Activated CD4-positive, alpha-beta T cell treated with anti-CD3 and anti-CD28 coated beads, Interleukin-2, Interleukin-4, amounts not matched to agents 100 ng/mL and 50 ng/mL, durations not matched to agents 16 hours and 8 hours (primary cell): Measurements from ENCODE around the gene LEFTY1.
"Not testable (repeated sequence)": the region's sequence is repeated elsewhere in the genome, so short reads cannot be mapped to it uniquely, and the experiment has no call there.

Experiments
- DNase-seq: peaks from one replicate; pipeline ENCODE4 v3.0.0-alpha.2; 2020; ENCODE audit warnings: low spot score

LEFTY1 gene, protein sequence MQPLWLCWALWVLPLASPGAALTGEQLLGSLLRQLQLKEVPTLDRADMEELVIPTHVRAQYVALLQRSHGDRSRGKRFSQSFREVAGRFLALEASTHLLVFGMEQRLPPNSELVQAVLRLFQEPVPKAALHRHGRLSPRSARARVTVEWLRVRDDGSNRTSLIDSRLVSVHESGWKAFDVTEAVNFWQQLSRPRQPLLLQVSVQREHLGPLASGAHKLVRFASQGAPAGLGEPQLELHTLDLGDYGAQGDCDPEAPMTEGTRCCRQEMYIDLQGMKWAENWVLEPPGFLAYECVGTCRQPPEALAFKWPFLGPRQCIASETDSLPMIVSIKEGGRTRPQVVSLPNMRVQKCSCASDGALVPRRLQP

GRCh38 chr1:225888898-225889601, at the start of gene LEFTY1:
LEFTY1 (minus strand) TSS chr1:225889146; CDS start chr1:225889066, 80 bp downstream.
- no peak for DNase-seq

DNA sequence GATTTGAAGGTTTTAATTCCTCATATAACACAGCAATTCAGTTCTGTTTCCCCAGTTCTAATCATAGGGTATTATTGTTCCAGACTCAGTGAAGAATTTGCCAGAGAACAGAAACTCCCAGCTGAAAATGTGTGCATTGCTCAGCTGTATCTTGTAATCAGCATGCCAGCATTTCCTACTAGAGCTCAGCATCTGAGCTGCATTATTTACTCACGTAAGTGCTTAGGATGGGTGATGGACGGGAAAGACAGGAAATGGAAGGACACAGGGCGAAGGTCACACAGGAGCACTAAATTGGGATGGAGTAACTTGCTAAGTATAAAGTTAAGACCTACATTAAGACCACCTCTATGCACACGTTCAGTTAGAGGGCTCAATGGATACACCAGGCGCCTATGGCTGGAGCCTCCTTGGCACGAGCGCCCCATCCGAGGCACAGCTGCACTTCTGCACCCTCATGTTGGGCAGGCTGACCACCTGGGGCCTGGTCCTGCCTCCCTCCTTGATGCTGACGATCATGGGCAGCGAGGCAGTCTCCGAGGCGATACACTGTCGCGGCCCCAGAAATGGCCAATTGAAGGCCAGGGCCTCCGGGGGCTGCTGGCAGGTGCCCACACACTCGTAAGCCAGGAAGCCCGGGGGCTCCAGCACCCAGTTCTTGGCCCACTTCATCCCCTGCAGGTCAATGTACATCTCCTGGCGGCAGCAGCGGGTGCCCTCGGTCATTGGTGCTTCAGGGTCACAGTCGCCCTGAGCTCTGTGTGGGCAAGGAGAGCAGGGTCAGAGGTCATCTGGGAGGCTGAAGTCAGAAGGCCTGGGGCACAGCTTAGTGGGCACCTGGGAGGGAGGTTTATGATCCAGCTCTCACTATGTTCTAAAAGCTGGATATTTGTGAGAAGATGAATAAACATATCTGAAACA, 48.4 kb upstream of the LEFTY1 start:
- no peak for DNase-seq

- no peak for DNase-seq
Measured at GRCh38 chr1:225936523-225936922, 47.6 kb upstream of the LEFTY1 start.

DNA sequence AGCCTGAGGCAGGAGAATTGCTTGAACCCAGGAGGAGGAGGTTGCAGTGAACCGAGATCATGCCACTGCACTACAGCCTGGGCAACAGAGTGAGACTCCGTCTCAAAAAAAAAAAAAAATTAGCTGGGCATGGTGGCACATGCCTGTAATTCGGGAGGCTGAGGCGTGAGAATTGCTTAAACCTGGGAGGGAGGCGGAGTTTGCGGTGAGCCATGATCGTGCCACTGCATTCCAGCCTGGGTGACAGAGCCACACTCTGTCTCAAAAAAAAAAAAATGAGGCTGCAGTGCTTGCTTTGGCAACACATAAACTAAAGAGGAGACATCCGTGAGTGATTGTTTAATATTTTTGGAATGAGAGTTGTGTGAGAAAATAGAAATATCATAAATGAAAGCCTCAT, 47.1 kb upstream of the LEFTY1 start:
- not testable (repeated sequence) for DNase-seq

DNA sequence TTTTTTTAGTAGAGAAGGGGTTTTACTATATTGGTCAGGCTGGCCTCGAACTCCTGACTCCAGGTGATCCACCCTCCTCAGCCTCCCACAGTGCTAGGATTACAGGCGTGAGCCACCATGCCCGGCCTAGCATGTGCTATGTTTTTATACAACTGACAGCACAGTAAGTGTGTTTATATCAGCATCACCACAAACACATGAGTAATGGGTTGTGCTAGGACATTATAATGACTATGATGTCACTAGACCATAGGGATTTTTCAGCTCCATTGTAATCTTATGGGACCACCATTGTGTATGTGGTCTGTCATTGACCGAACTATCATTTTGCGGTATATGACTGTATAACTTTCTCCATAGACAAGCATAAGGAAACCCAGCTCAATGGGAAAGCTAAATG, 45.8 kb upstream of the LEFTY1 start:
- no peak for DNase-seq

DNA sequence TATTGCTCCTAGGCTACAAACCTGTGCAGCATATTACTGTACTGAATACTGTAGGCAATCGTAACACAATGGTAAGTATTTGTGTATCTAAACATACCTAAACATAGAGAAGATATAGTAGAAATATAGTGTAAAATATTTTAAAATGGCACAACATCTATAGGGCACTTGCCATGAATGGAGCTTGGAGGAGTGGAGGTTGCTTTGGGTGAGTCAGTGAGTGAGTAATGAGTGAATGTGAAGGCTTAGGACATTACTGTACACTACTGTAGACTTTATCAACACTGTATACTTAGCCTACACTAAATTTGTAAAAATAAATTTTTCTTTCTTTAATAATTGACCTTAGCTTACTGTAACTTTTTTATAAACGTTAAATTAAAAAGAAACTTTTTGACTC, 44.1 kb upstream of the LEFTY1 start:
- no peak for DNase-seq

DNA sequence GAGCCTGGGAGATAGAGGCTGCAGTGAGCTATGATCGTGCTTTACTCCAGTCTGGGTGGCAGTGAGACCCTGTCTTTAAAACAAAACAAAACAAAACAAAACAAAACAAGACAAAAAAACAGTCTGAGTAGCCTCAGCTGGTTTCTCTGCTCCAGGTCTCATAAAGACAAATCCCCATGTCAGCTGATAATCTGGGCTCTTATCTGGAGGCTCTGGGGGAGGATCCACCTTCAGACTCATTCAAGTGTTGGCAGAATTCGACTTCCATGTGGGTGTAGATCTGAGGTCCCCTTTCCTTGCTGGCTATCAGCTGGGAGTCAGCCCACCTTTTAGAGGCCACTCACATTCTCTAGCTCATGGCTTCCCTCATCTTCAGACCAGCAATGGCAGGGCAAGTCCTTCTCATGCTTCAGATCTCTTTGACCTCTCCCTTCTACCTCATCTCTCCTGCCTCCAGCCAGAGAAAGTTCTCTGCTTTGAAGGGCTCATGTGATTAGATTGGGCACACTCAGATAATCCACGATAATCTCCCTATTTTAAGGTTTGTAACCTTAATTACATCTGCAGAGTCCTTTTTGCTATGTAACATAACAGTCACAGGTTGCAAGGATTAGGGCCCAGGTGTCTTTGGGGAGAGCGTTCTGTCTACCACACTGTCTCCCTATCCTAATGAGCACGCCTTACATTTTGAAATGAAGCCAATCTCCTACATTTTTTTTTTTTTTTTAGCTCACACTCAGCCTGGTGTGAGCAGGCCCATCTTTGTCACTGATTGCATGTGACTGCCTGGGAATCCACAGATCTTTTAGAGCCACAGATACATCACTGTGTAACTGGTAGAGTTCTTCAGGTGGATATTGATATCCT, 42.6 kb upstream of the LEFTY1 start:
- no peak for DNase-seq

DNA sequence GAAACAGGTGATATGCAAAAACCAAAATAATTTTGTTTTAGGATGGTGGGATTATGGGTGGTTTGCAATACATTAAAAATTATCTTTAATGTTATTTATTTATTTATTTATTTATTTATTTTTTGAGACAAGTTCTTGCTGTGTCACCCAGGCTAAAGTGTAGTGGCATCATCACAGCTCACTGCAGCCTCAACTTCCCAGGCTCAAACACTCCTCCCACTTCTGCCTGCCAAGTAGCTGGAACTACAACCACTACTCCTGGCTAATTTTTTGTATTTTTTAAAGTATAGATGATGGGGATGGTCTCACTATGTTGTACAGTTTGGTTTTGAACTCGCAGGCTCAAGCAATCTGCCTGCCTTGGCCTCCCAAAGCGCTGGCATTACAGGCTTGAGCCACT, 41.6 kb upstream of the LEFTY1 start:
- no peak for DNase-seq

- DNase-seq = not testable (repeated sequence)
Measured at GRCh38 chr1:225929462-225929861, 40.5 kb upstream of the LEFTY1 start.

DNA sequence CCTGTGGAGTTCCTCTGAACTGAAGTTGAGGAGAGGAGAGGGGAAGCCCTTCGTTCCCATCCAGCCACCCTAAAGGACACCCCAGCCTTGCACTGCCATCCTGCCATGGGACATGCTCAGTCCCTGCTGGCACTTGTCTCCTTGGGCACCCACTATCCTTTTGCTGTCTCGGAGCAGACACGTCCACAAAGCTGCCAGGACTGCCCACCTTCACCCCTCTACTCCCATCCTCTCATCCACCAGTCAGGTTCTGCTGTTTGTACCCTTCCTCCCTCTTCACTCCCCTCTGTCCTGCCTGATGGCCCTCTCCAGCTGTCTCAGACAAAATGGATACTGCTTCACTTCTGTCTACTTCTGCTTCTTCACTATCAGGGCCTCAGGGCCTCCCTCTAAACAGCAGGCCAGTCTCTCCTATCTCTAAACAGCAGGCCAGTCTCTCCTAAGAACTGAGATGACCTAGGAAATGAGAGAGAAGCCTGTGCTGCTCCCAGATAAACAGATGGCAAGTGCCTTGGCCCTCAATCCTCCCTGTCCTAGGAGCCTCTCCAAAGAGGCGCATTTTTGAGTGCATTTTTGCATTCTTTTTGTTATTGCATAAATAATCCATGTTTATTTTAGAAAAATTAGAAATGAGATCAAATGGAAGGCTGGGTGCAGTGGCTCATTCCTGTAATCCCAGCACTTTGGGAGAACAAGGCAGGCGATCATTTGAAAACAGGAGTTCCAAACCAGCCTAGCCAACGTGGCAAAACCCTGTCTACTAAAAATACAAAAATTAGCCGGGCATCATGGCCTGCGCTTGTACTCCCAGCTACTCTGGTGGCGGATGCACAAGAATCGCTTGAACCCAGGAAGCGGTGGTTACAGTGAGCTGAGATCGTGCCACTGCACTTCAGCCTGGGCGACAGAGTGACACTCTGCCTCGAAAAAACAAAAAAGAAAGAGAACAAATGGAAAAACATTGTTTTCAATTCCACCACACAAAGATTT, 39.5 kb upstream of the LEFTY1 start:
- DNase-seq = no peak

- DNase-seq = no peak
Measured at GRCh38 chr1:225926551-225927113, 37.7 kb upstream of the LEFTY1 start.

GRCh38 chr1:225923692-225924555, 35.0 kb upstream of the LEFTY1 start, which contains the start of gene PYCR2:
PYCR2 (minus strand) TSS chr1:225924250; CDS start chr1:225924110, 140 bp downstream.
- peak; percentile 97 for DNase-seq

- DNase-seq = no peak
Measured at GRCh38 chr1:225923381-225923691, 34.4 kb upstream of the LEFTY1 start.

- no peak for DNase-seq
Measured at GRCh38 chr1:225921734-225922709, 33.1 kb upstream of the LEFTY1 start.

GRCh38 chr1:225919906-225920305, 31.0 kb upstream of the LEFTY1 start:
- peak; percentile 46 for DNase-seq

GRCh38 chr1:225918280-225918679, 29.3 kb upstream of the LEFTY1 start:
- no peak for DNase-seq

DNA sequence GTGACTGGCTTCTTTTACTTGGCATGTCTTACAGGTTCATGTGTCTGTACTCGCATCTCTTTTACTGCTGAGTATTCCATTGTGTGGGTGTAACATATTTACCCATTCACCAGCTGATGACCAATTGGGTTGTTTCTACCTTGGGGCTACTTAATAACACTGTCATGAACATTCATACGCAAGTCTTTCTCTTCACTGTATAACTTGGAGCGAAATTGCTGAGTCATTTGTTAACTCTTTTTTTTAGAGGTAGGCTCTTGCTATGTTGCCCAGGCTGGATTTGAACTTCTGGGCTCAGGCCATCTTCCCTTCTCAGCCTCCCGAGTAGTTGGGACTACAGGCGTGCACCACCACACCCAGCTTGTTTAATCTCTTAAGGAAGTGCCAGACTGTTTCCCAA, 28.6 kb upstream of the LEFTY1 start:
- peak; percentile 15 for DNase-seq

GRCh38 chr1:225917101-225917500, 28.2 kb upstream of the LEFTY1 start:
- DNase-seq = no peak
